CD4-positive, alpha-beta memory T cell (primary cell): Measurements from ENCODE around the gene RRAGC. TPM values are rescaled to one million over a fixed set of nuclear protein-coding genes. Genes with fewer than 3 reads are reported as not detected.

Source experiments
- CTCF ChIA-PET: fragments of 350-600 bp; sonication (Branson Sonifier 250); formaldehyde crosslinking; loops from one replicate; lab custom pipeline; 2021; ENCODE audit warnings: inconsistent platforms; ENCODE audit not compliant: partially characterized antibody; lab: Charles Lee
- POLR2A ChIA-PET: fragments of 350-600 bp; sonication (Branson Sonifier 250); formaldehyde crosslinking; loops from one replicate; lab custom pipeline; 2021; ENCODE audit not compliant: partially characterized antibody; lab: Charles Lee
- DNase-seq, 5 donors: peaks; one replicate each; pipeline versions ENCODE4 v3.0.0 to v3.0.0-alpha.2; 2020 to 2022; ENCODE audit warnings: mixed read lengths in 1 of 5
- H3K27ac ChIP-seq: one replicate; pipeline ENCODE4 v1.7.0; 2013; ENCODE audit warnings: low read depth, low read length
- H3K27me3 ChIP-seq: 2 replicates; pipeline ENCODE4 v1.7.0; 2013; ENCODE audit warnings: mild to moderate bottlenecking, low read length, moderate library complexity; ENCODE audit not compliant: insufficient read depth
- H3K36me3 ChIP-seq: 2 replicates; pipeline ENCODE4 v1.7.0; 2013; ENCODE audit warnings: mild to moderate bottlenecking, low read length, moderate library complexity; ENCODE audit not compliant: insufficient read depth
- H3K4me1 ChIP-seq: 2 replicates; pipeline ENCODE4 v1.7.0; 2013; ENCODE audit warnings: mild to moderate bottlenecking, low read length, moderate library complexity; ENCODE audit not compliant: insufficient read depth
- H3K4me3 ChIP-seq, 2 donors: one replicate each; pipeline ENCODE4 v1.7.0; 2013; ENCODE audit warnings: low read length in 2 of 2, mild to moderate bottlenecking in 1 of 2
- H3K9me3 ChIP-seq, 2 donors: one replicate each; pipeline ENCODE4 v1.7.0; 2013; ENCODE audit warnings: low read length in 2 of 2, control low read depth in 1 of 2; ENCODE audit not compliant: control insufficient read depth in 1 of 2
- H3K27ac Mint-ChIP-seq, 7 donors: one replicate each; pipeline ENCODE4 v1.8.0; 2020 to 2021; ENCODE audit warnings: mixed read lengths in 7 of 7, mild to moderate bottlenecking in 6 of 7, inconsistent platforms in 3 of 7, moderate library complexity in 3 of 7
- H3K27me3 Mint-ChIP-seq, 2 donors: one replicate each; pipeline ENCODE4 v1.8.0; 2020 to 2021; ENCODE audit warnings: mixed read lengths in 2 of 2
- H3K36me3 Mint-ChIP-seq, 2 donors: one replicate each; pipeline ENCODE4 v1.8.0; 2020 to 2021; ENCODE audit warnings: mixed read lengths in 2 of 2, inconsistent platforms in 1 of 2, mild to moderate bottlenecking in 1 of 2
- H3K4me1 Mint-ChIP-seq, 4 donors: one replicate each; pipeline ENCODE4 v1.8.0; 2020 to 2021; ENCODE audit warnings: mixed read lengths in 4 of 4, mild to moderate bottlenecking in 1 of 4
- H3K4me3 Mint-ChIP-seq, 8 donors: one replicate each; pipeline ENCODE4 v1.8.0; 2020 to 2021; ENCODE audit warnings: mixed read lengths in 8 of 8, mild to moderate bottlenecking in 7 of 8, moderate library complexity in 6 of 8, inconsistent platforms in 3 of 8
- H3K9me3 Mint-ChIP-seq, 8 donors: one replicate each; pipeline ENCODE4 v1.8.0; 2020 to 2021; ENCODE audit warnings: mixed read lengths in 8 of 8, mild to moderate bottlenecking in 5 of 8, inconsistent platforms in 3 of 8, moderate library complexity in 1 of 8
- intact Hi-C: fragments of 100-400 bp; cut with micrococcal nuclease; formaldehyde crosslinking; loops from one replicate; pipeline ENCODE4 v1.15.1; 2023
- polyA plus RNA-seq, 2 donors: library from polyadenylated mRNA; unstranded; fragments of 300-500 nt; fragmentation: Illumina TruSeq; gene quantifications; one replicate each; pipeline ENCODE4 v1.2.3, GENCODE V29; 2021
- total RNA-seq, 2 experiments: library from RNA; stranded (reverse); gene quantifications; one replicate each; pipeline ENCODE4 v1.2.3, GENCODE V29; 2021

The RRAGC gene, protein sequence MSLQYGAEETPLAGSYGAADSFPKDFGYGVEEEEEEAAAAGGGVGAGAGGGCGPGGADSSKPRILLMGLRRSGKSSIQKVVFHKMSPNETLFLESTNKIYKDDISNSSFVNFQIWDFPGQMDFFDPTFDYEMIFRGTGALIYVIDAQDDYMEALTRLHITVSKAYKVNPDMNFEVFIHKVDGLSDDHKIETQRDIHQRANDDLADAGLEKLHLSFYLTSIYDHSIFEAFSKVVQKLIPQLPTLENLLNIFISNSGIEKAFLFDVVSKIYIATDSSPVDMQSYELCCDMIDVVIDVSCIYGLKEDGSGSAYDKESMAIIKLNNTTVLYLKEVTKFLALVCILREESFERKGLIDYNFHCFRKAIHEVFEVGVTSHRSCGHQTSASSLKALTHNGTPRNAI
- 10 to 100 TPM; 24.5 to 25.2 TPM for total RNA-seq
- polyA plus RNA-seq: 1 to 10 TPM; 8.8 to 9.0 TPM

DNA sequence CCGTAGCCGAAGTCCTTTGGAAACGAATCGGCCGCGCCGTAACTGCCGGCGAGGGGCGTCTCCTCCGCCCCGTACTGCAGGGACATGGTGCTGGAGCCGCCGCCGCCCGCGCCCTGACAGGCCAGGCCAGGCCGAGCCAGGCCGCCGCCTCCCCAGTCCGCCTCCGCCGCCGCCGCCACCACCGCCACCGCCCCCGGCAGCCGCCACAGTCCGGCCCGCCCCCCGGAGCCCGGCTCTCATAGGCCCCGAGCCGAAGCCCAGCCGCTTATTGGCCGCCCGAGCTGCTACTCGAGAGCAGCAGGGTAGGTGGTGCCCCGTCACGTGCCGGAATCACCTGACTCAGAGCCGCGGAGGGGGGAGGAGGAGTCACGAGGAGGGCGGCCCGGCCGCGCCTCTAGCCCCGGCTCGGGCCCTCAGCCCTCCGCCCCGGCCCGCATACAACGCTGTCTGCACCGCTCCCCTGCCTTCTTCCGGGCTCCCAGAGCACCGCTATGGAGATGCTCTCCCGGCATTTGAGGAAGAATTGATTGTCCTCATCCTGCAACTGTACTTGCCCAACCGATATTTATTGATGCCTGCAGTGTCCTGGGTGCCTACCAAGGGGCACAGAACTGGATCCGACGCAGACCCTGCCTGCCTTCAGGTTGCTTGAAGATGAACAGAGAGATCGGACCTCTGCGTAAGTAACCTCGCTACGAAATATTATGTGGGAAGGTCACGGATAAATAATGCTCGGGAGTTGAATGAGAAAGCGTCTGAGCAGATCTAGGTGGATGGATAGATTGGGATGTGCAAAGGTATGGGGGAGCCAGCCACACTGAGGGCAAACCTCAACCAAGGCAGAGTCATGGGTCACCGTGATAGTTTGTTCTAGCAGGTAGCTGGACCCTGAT, at the start of gene RRAGC:
RRAGC (minus strand) TSS at position 212 of the 893 bp plus-strand sequence; CDS start at position 86, 126 bp downstream.
- ChIA-PET POLR2A (interaction anchor here (0.6 to 2.2 kb wide), 12 partner anchors 9 to 1001 kb away, joined by 3 to 28 read pairs (median 4); partner anchors contain the start of genes MTF1, MYCBP and NDUFS5), CTCF (interaction anchor here (1.1 to 1.6 kb wide), 3 partner anchors 14 to 232 kb away, joined by 3 to 5 read pairs (median 4); partner anchors contain the start of gene NDUFS5)
- Histone ChIP-seq H3K4me3 (peak within 1 kb of the TSS; percentile 70 to 92), H3K27me3 (no peaks in the 10 kb centered on the region), H3K9me3 (no peaks in the 10 kb centered on the region), H3K4me1 (peaks cover 35% of the 10 kb centered on the region), H3K27ac (peak within 1 kb of the TSS; percentile 65), H3K36me3 (peaks cover 16% of the 10 kb centered on the region)
- intact Hi-C loops: loop anchor here (1.0 to 2.0 kb wide), 5 partner anchors 13 to 232 kb away; partner anchors contain the start of genes AKIRIN1, MYCBP and NDUFS5
- peak within 1 kb of the TSS; percentile 88 to 98 (median 94) for H3K27ac Mint-ChIP-seq
- peak within 1 kb of the TSS; percentile 91 to 97 (median 96) for H3K4me3 Mint-ChIP-seq
- peaks cover 37 to 77% (median 57%) of the 10 kb centered on the region in 4 donors for H3K4me1 Mint-ChIP-seq
- H3K9me3 Mint-ChIP-seq: peaks cover 0 to 2% (median 0%) of the 10 kb centered on the region in 8 donors
- DNase-seq: peak; percentile 97 to 99 (median 97)
- peaks cover 20 to 49% of the 10 kb centered on the region in 2 donors for H3K36me3 Mint-ChIP-seq
- H3K27me3 Mint-ChIP-seq: no peaks in the 10 kb centered on the region

DNA sequence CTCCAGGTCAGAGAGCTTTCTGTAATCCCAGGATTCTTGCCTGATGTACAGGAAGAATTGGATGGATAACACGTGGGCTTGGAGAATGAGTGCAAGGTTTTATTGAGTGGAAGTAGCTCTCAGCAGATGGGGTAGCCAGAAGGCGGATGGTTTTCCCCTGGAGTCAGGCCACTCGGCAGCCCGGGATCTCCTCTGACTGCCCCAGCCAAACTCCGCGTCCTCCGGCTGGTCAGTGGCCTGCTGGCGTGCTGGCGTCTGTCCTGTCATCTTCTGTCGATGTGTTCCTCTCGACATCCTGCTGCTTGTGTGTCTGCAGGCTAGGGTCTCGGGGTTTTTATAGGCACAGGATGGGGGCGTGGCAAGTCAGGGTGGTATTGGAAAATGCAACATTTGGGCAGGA, 49.2 kb upstream of the RRAGC start:
- intact Hi-C loops: no loop called here
- no peak for DNase-seq
- Histone ChIP-seq H3K27ac (no peak overlapping the region), H3K36me3 (no peaks in the 10 kb centered on the region), H3K4me1 (no peaks in the 10 kb centered on the region), H3K4me3 (no peak overlapping the region), H3K9me3 (no peaks in the 10 kb centered on the region), H3K27me3 (no peaks in the 10 kb centered on the region)
- Mint-ChIP-seq H3K36me3 (peaks cover 0 to 4% of the 10 kb centered on the region in 2 donors), H3K4me3 (no peak overlapping the region), H3K27me3 (no peaks in the 10 kb centered on the region), H3K9me3 (peaks cover 0 to 10% (median 5%) of the 10 kb centered on the region in 8 donors), H3K27ac (no peak overlapping the region), H3K4me1 (peaks cover 0 to 1% (median 0%) of the 10 kb centered on the region in 4 donors)
- ChIA-PET CTCF (no interaction called here), POLR2A (no interaction called here)

DNA sequence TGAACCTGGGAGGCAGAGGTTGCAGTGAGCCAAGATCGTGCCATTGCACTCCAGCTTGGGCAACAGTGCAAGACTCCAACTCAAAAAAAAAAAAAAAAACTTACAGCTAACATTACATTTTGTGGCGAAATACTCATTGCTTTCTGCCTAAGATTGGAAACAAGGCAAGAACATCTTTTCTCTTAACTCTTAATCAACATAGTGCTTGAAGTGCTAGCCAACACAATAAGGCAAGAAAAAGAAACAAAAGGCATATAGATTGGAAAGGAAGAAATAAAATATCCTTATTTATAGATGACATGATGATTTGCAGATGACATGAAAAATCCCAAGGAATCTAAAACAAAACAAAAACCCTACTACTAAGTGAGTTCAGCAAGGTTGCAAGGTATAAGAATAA, 46.4 kb upstream of the RRAGC start:
- ChIA-PET POLR2A (no interaction called here), CTCF (no interaction called here)
- Histone ChIP-seq H3K9me3 (no peaks in the 10 kb centered on the region), H3K36me3 (no peaks in the 10 kb centered on the region), H3K4me1 (no peaks in the 10 kb centered on the region), H3K4me3 (no peak overlapping the region), H3K27ac (no peak overlapping the region), H3K27me3 (no peaks in the 10 kb centered on the region)
- intact Hi-C loops: no loop called here
- no peaks in the 10 kb centered on the region for H3K4me1 Mint-ChIP-seq
- H3K36me3 Mint-ChIP-seq: peaks cover 0 to 4% of the 10 kb centered on the region in 2 donors
- no peak overlapping the region for H3K27ac Mint-ChIP-seq
- no peak overlapping the region for H3K4me3 Mint-ChIP-seq
- no peaks in the 10 kb centered on the region for H3K27me3 Mint-ChIP-seq
- H3K9me3 Mint-ChIP-seq: peaks cover 0 to 10% (median 5%) of the 10 kb centered on the region in 8 donors
- no peak for DNase-seq

DNA sequence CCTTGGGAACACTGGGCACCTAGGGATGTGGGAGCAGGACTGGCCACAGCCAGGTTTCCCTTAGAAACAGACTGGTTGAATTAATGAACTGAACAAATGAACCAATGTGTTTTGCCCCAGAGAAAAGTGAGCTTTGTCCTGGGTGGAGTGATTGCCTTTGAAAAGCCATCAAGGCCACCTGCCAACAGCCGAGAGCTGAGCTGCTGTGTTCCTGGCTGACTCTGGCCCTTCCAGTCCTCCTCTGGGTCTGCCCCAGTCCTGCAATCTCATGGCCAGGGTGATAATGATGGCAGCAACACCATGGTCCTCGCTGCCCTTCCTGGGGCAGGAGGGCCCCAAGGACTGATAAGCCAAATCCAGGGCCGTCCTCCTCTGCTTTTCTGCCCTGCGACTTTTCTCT, 40.0 kb upstream of the RRAGC start:
- Histone ChIP-seq H3K4me1 (no peaks in the 10 kb centered on the region), H3K27ac (no peak overlapping the region), H3K4me3 (no peak overlapping the region), H3K36me3 (no peaks in the 10 kb centered on the region), H3K27me3 (no peaks in the 10 kb centered on the region), H3K9me3 (no peaks in the 10 kb centered on the region)
- no peaks in the 10 kb centered on the region for H3K27me3 Mint-ChIP-seq
- no peaks in the 10 kb centered on the region for H3K4me1 Mint-ChIP-seq
- H3K27ac Mint-ChIP-seq: no peak overlapping the region
- H3K36me3 Mint-ChIP-seq: no peaks in the 10 kb centered on the region
- POLR2A ChIA-PET: no interaction called here
- intact Hi-C loops: no loop called here
- no peaks in the 10 kb centered on the region for H3K9me3 Mint-ChIP-seq
- DNase-seq: no peak
- CTCF ChIA-PET: no interaction called here
- no peak overlapping the region for H3K4me3 Mint-ChIP-seq

DNA sequence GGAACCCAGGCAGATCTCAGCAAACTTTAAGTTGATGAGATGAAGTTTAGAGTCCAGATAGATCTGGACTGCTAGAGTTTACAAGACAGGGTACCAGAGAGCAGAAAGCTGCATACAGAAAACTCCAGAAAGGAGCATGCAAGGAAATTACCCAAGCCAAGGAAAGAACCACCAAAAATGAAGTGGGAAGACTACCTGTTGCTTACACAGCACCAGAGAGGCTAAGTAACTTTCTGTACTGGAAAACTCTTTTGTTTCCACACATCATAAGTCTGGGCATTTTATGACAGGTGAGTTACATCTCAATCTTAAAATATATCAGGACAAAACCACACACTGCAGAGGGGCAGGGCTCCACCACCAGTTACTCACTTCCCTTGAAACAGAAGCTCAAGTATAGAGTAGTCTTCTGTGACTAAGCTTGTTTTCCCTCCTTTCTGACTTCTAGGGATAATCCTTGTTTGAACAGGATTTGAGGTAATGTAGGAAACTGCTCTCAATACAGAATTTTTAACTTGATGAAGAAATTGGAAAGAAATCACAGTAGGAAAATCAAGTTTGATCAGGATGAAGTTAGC, 39.2 kb upstream of the RRAGC start:
- ChIA-PET CTCF (no interaction called here), POLR2A (no interaction called here)
- no peaks in the 10 kb centered on the region for H3K36me3 Mint-ChIP-seq
- Histone ChIP-seq H3K36me3 (no peaks in the 10 kb centered on the region), H3K27ac (no peak overlapping the region), H3K4me1 (no peaks in the 10 kb centered on the region), H3K9me3 (no peaks in the 10 kb centered on the region), H3K27me3 (no peaks in the 10 kb centered on the region), H3K4me3 (no peak overlapping the region)
- H3K4me3 Mint-ChIP-seq: no peak overlapping the region
- no peaks in the 10 kb centered on the region for H3K27me3 Mint-ChIP-seq
- DNase-seq: no peak
- no peak overlapping the region for H3K27ac Mint-ChIP-seq
- no peaks in the 10 kb centered on the region for H3K9me3 Mint-ChIP-seq
- intact Hi-C loops: no loop called here
- H3K4me1 Mint-ChIP-seq: no peaks in the 10 kb centered on the region

DNA sequence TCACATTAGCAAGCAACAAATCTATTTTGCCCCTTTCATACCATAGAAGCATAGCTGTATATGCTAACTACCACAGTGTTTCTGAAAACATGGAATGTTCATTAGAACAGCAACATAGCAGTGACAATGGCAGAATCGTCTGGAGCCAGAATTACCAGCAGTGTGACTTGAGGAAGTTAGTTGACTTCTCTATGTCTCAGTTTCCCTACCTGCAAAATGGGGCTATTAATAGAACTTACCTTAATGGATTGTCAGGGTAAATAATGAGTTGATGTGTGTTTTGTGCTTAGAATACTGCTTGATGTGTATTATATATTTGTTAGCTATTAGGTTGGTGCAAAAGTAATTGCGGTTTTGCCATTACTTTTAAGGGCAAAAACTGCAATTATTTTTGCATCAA, 36.6 kb upstream of the RRAGC start:
- H3K36me3 Mint-ChIP-seq: no peaks in the 10 kb centered on the region
- H3K4me3 Mint-ChIP-seq: no peak overlapping the region
- Histone ChIP-seq H3K36me3 (no peaks in the 10 kb centered on the region), H3K4me3 (no peak overlapping the region), H3K27me3 (no peaks in the 10 kb centered on the region), H3K27ac (no peak overlapping the region), H3K4me1 (no peaks in the 10 kb centered on the region), H3K9me3 (no peaks in the 10 kb centered on the region)
- no peaks in the 10 kb centered on the region for H3K9me3 Mint-ChIP-seq
- POLR2A ChIA-PET: no interaction called here
- DNase-seq: no peak
- H3K27me3 Mint-ChIP-seq: no peaks in the 10 kb centered on the region
- H3K4me1 Mint-ChIP-seq: no peaks in the 10 kb centered on the region
- no peak overlapping the region for H3K27ac Mint-ChIP-seq
- CTCF ChIA-PET: no interaction called here
- intact Hi-C loops: no loop called here
